Progenitor cell of endocrine pancreas (in vitro differentiated cells): ENCODE measurements around the gene BTBD18. TPM values are rescaled to one million over a fixed set of nuclear protein-coding genes. Genes with fewer than 3 reads are reported as not detected.
A peak's percentile ranks its signal among the peaks of the same experiment; 100 is the strongest.

Source experiments
- DNase-seq: peaks from one replicate; pipeline ENCODE4 v3.0.0; 2021; ENCODE audit warnings: low spot score; ENCODE audit not compliant: unreplicated experiment
- H3K27ac Mint-ChIP-seq: 2 replicates; pipeline ENCODE4 v1.8.0; 2021; ENCODE audit warnings: mild to moderate bottlenecking, moderate library complexity, mixed read lengths
- H3K27me3 Mint-ChIP-seq: 2 replicates; pipeline ENCODE4 v1.8.0; 2021; ENCODE audit warnings: mixed read lengths
- H3K36me3 Mint-ChIP-seq: 2 replicates; pipeline ENCODE4 v1.8.0; 2022; ENCODE audit warnings: mixed read lengths; ENCODE audit not compliant: insufficient read depth
- H3K4me1 Mint-ChIP-seq: 2 replicates; pipeline ENCODE4 v1.8.0; 2021; ENCODE audit warnings: low read depth, mixed read lengths
- H3K4me3 Mint-ChIP-seq: 2 replicates; pipeline ENCODE4 v1.8.0; 2021; ENCODE audit warnings: low read depth, mild to moderate bottlenecking, moderate library complexity, mixed read lengths
- H3K9me3 Mint-ChIP-seq: 2 replicates; pipeline ENCODE4 v1.8.0; 2021; ENCODE audit warnings: low read depth, mixed read lengths
- CTCF ChIP-seq: fragments of 200-600 bp; sonication (generic); IDR thresholded peaks from one replicate; pipeline ENCODE4 v1.5.0; 2021; ENCODE audit warnings: antibody characterized with exemption, mild to moderate bottlenecking; ENCODE audit not compliant: unreplicated experiment
- total RNA-seq: library from RNA; stranded (reverse); gene quantifications from 2 replicates; pipeline ENCODE4 v1.2.1, GENCODE V29; 2021

The BTBD18 gene
- total RNA-seq, 1 donor from 2014 or later = not detected

- H3K27ac Mint-ChIP-seq = peak overlapping the region; percentile 100
- no peak for DNase-seq
- no peaks in the 10 kb centered on the region for H3K9me3 Mint-ChIP-seq
- H3K27me3 Mint-ChIP-seq = no peaks in the 10 kb centered on the region
- peaks cover 26% of the 10 kb centered on the region for H3K4me1 Mint-ChIP-seq
- no peak for TF ChIP-seq CTCF
- peaks cover 13% of the 10 kb centered on the region for H3K36me3 Mint-ChIP-seq
- H3K4me3 Mint-ChIP-seq = peak overlapping the region; percentile 92
Measured at GRCh38 chr11:57762235-57762861, 10.7 kb upstream of the BTBD18 start.

- H3K4me3 Mint-ChIP-seq = peak within 1 kb of the TSS; percentile 92
- peak within 1 kb of the TSS; percentile 100 for H3K27ac Mint-ChIP-seq
- H3K9me3 Mint-ChIP-seq = no peaks in the 10 kb centered on the region
- TF ChIP-seq CTCF = no peak
- peaks cover 9% of the 10 kb centered on the region for H3K36me3 Mint-ChIP-seq
- H3K27me3 Mint-ChIP-seq = no peaks in the 10 kb centered on the region
- peaks cover 25% of the 10 kb centered on the region for H3K4me1 Mint-ChIP-seq
- DNase-seq = peak; percentile 71
Measured at GRCh38 chr11:57761301-57762234, 9.9 kb upstream of the BTBD18 start, which contains the start of gene CTNND1. TSS of gene CTNND1 (plus strand) at chr11:57761802. CDS start at chr11:57791479, 29,677 bp downstream.

GRCh38 chr11:57758174-57758573, 6.6 kb upstream of the BTBD18 start:
- Mint-ChIP-seq H3K4me1 (peaks cover 1% of the 10 kb centered on the region), H3K9me3 (no peaks in the 10 kb centered on the region), H3K36me3 (peaks cover 4% of the 10 kb centered on the region), H3K27ac (no peak overlapping the region), H3K4me3 (no peak overlapping the region), H3K27me3 (no peaks in the 10 kb centered on the region)
- DNase-seq = no peak
- TF ChIP-seq CTCF = no peak

GRCh38 chr11:57752954-57753353, 1.3 kb upstream of the BTBD18 start:
- H3K27me3 Mint-ChIP-seq = no peaks in the 10 kb centered on the region
- H3K27ac Mint-ChIP-seq = no peak overlapping the region
- DNase-seq = no peak
- H3K9me3 Mint-ChIP-seq = no peaks in the 10 kb centered on the region
- H3K4me1 Mint-ChIP-seq = peaks cover 5% of the 10 kb centered on the region
- peaks cover 3% of the 10 kb centered on the region for H3K36me3 Mint-ChIP-seq
- no peak for TF ChIP-seq CTCF
- no peak overlapping the region for H3K4me3 Mint-ChIP-seq

- Mint-ChIP-seq H3K4me3 (no peak overlapping the region), H3K36me3 (peaks cover 4% of the 10 kb centered on the region), H3K27ac (no peak overlapping the region), H3K9me3 (no peaks in the 10 kb centered on the region), H3K4me1 (peaks cover 5% of the 10 kb centered on the region), H3K27me3 (no peaks in the 10 kb centered on the region)
- DNase-seq = no peak
- TF ChIP-seq CTCF = no peak
Measured at GRCh38 chr11:57751176-57751575, 443 bp downstream of the BTBD18 start.
